ENCODE data around the gene QPCT.

- TF ChIP-seq POLR2A (IDR thresholded peaks at IDR 0.05) (no peak), CTCF (IDR thresholded peaks at IDR 0.05) (no peak)
These were observed 72.9 kb downstream of the QPCT start for GRCh38 chr2:37417321-37417720.

Data from lower leg skin (tissue), 3 donors.